Ishikawa (cell line): Measurements from ENCODE around the gene LONRF3.

Experiments used
- CEBPB ChIP-seq: IDR thresholded peaks from 2 replicates; pipeline ENCODE4 v1.6.1; 2012
- EP300 ChIP-seq: IDR thresholded peaks from 2 replicates; pipeline ENCODE4 v1.6.1; 2012; ENCODE audit warnings: borderline replicate concordance
- FOXM1 ChIP-seq: IDR thresholded peaks from 2 replicates; pipeline ENCODE4 v1.6.1; 2012; ENCODE audit warnings: low read depth, borderline replicate concordance
- NFIC ChIP-seq: IDR thresholded peaks from 2 replicates; pipeline ENCODE4 v1.6.1; 2012
- RAD21 ChIP-seq: IDR thresholded peaks from 2 replicates; pipeline ENCODE4 v1.6.1; 2012; ENCODE audit warnings: low read depth
- TAF1 ChIP-seq: IDR thresholded peaks from 2 replicates; pipeline ENCODE4 v1.6.1; 2012; ENCODE audit warnings: low read depth, mild to moderate bottlenecking
- TCF12 ChIP-seq: IDR thresholded peaks from 2 replicates; pipeline ENCODE4 v1.6.1; 2012; ENCODE audit warnings: low read depth
- TEAD4 ChIP-seq: IDR thresholded peaks from 2 replicates; pipeline ENCODE4 v1.6.1; 2012
- YY1 ChIP-seq: IDR thresholded peaks from 2 replicates; pipeline ENCODE4 v1.6.1; 2012; ENCODE audit warnings: low read depth
- ZBTB7A ChIP-seq: IDR thresholded peaks from 2 replicates; pipeline ENCODE4 v1.6.1; 2012; ENCODE audit warnings: low read depth
- TF ChIP-seq, protein P1 (sequence below): IDR thresholded peaks from 2 replicates; pipeline ENCODE4 v1.6.1; 2012; ENCODE audit warnings: low read depth, mild to moderate bottlenecking
- TF ChIP-seq, protein P2 (sequence below): IDR thresholded peaks from 2 replicates; pipeline ENCODE4 v1.6.1; 2012
- TF ChIP-seq, protein P3 (sequence below): IDR thresholded peaks from 2 replicates; pipeline ENCODE4 v1.6.1; 2012

DNA sequence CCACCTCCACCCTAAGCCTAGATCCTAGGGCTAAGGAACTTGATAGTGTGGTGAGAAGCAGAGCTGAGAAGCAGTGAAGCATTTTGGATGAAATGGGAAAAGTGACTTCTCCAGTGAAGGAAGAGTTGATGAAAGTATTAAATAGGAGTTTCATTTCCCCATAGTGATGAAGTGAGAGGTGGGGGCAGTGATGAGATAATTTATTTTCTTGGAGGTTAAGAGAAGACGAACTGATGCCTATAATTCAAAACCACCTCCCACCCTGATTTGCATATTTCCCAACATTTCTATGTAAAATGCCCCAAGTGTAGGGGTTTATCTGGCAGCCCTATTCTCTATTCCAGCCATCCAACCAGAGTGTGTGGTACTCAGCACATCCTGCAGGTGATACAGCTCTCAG lies 6.3 kb downstream of the LONRF3 start:
- no peak for TF ChIP-seq FOXM1
- no peak for TF ChIP-seq EP300
- no peak for TF ChIP-seq ZBTB7A
- TF ChIP-seq, protein P1, sequence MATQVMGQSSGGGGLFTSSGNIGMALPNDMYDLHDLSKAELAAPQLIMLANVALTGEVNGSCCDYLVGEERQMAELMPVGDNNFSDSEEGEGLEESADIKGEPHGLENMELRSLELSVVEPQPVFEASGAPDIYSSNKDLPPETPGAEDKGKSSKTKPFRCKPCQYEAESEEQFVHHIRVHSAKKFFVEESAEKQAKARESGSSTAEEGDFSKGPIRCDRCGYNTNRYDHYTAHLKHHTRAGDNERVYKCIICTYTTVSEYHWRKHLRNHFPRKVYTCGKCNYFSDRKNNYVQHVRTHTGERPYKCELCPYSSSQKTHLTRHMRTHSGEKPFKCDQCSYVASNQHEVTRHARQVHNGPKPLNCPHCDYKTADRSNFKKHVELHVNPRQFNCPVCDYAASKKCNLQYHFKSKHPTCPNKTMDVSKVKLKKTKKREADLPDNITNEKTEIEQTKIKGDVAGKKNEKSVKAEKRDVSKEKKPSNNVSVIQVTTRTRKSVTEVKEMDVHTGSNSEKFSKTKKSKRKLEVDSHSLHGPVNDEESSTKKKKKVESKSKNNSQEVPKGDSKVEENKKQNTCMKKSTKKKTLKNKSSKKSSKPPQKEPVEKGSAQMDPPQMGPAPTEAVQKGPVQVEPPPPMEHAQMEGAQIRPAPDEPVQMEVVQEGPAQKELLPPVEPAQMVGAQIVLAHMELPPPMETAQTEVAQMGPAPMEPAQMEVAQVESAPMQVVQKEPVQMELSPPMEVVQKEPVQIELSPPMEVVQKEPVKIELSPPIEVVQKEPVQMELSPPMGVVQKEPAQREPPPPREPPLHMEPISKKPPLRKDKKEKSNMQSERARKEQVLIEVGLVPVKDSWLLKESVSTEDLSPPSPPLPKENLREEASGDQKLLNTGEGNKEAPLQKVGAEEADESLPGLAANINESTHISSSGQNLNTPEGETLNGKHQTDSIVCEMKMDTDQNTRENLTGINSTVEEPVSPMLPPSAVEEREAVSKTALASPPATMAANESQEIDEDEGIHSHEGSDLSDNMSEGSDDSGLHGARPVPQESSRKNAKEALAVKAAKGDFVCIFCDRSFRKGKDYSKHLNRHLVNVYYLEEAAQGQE, result no peak
- TF ChIP-seq RAD21, result no peak
- TF ChIP-seq, protein P2, sequence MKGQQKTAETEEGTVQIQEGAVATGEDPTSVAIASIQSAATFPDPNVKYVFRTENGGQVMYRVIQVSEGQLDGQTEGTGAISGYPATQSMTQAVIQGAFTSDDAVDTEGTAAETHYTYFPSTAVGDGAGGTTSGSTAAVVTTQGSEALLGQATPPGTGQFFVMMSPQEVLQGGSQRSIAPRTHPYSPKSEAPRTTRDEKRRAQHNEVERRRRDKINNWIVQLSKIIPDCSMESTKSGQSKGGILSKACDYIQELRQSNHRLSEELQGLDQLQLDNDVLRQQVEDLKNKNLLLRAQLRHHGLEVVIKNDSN, result no peak
- TF ChIP-seq, protein P3, sequence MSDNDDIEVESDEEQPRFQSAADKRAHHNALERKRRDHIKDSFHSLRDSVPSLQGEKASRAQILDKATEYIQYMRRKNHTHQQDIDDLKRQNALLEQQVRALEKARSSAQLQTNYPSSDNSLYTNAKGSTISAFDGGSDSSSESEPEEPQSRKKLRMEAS, result no peak
- TF ChIP-seq YY1, result no peak
- no peak for TF ChIP-seq CEBPB
- no peak for TF ChIP-seq TCF12
- no peak for TF ChIP-seq TEAD4
- no peak for TF ChIP-seq TAF1
- TF ChIP-seq NFIC, result no peak
